A673 (cell line): ENCODE results near the gene USP32.

ENCODE experiments used
- EZH2 ChIP-seq: fragments of 200-600 bp; sonication (generic); IDR thresholded peaks from 2 replicates; pipeline ENCODE4 v1.6.1; 2017; ENCODE audit warnings: borderline replicate concordance, low read depth, mild to moderate bottlenecking, mixed read lengths, antibody characterized with exemption, low read length; ENCODE audit not compliant: poor library complexity, severe bottlenecking
- TF ChIP-seq, protein P1 (sequence below): fragments of 300-800, 200-600 bp; sonication (generic); conservative IDR thresholded peaks from 2 replicates; pipeline ENCODE4 v1.5.1; 2017; ENCODE audit warnings: low read depth, mild to moderate bottlenecking, antibody characterized with exemption, low read length, moderate library complexity, mixed read lengths

DNA sequence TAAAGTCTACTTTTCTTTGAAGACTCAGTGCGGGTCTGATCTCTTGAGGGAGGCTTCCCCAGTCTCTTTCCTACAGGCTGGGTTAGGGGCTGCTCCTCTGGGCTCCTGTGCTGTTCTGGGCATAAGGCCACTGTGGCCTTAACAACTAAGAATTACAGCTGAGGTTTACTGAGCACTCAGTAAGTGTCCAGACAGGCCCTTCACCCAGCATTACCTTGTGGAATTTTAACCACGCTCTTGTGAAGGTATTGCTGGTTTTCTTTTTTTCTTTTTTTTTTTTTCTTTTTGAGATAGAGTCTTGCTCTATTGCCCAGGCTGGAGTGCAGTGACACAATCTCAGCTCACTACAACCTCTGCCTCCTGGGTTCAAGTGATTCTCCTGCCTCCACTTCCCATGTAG lies 245.7 kb downstream of the USP32 start:
- TF ChIP-seq, protein P1, sequence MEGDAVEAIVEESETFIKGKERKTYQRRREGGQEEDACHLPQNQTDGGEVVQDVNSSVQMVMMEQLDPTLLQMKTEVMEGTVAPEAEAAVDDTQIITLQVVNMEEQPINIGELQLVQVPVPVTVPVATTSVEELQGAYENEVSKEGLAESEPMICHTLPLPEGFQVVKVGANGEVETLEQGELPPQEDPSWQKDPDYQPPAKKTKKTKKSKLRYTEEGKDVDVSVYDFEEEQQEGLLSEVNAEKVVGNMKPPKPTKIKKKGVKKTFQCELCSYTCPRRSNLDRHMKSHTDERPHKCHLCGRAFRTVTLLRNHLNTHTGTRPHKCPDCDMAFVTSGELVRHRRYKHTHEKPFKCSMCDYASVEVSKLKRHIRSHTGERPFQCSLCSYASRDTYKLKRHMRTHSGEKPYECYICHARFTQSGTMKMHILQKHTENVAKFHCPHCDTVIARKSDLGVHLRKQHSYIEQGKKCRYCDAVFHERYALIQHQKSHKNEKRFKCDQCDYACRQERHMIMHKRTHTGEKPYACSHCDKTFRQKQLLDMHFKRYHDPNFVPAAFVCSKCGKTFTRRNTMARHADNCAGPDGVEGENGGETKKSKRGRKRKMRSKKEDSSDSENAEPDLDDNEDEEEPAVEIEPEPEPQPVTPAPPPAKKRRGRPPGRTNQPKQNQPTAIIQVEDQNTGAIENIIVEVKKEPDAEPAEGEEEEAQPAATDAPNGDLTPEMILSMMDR: no peak
- no peak for TF ChIP-seq EZH2
